MCF 10A (cell line): ENCODE measurements around the gene NUDCD3. TPM values are rescaled to one million over a fixed set of nuclear protein-coding genes. Genes with fewer than 3 reads are reported as not detected.

Source experiments
- BruUV-seq: library from RNA; stranded (reverse); fragments of 400-500 nt; replicated peaks from 2 replicates; lab custom pipeline; 2021; lab: Mats Ljungman, UMichigan
- CTCF ChIA-PET: fragments of 300-600 bp; sonication (Branson Sonifier 250); formaldehyde crosslinking; extraction: SDS; loops from one replicate; lab custom pipeline; 2021; ENCODE audit warnings: antibody characterized with exemption, inconsistent platforms; lab: Yijun Ruan, JAX
- POLR2A ChIA-PET: fragments of 300-600, 350-650 bp; sonication (Branson Sonifier 250); formaldehyde crosslinking; extraction: SDS; loops from one replicate; lab custom pipeline; 2020; ENCODE audit warnings: antibody characterized with exemption, inconsistent platforms; lab: Yijun Ruan, JAX
- DNase-seq: peaks from one replicate; pipeline ENCODE4 v3.0.0-alpha.2; 2018; ENCODE audit not compliant: unreplicated experiment
- H3K27ac Mint-ChIP-seq: one replicate; pipeline ENCODE4 v1.8.0; 2022; ENCODE audit warnings: mild to moderate bottlenecking, low read depth, mixed read lengths; ENCODE audit not compliant: unreplicated experiment
- H3K27me3 Mint-ChIP-seq: one replicate; pipeline ENCODE4 v1.8.0; 2022; ENCODE audit warnings: mixed read lengths; ENCODE audit not compliant: insufficient read depth, unreplicated experiment
- H3K36me3 Mint-ChIP-seq: one replicate; pipeline ENCODE4 v1.8.0; 2022; ENCODE audit warnings: mild to moderate bottlenecking, moderate library complexity, mixed read lengths; ENCODE audit not compliant: insufficient read depth, unreplicated experiment
- H3K4me1 Mint-ChIP-seq: one replicate; pipeline ENCODE4 v1.8.0; 2022; ENCODE audit warnings: mixed read lengths; ENCODE audit not compliant: insufficient read depth, unreplicated experiment
- H3K4me3 Mint-ChIP-seq: one replicate; pipeline ENCODE4 v1.8.0; 2022; ENCODE audit warnings: mild to moderate bottlenecking, moderate library complexity, mixed read lengths; ENCODE audit not compliant: unreplicated experiment
- H3K9me3 Mint-ChIP-seq: one replicate; pipeline ENCODE4 v1.8.0; 2022; ENCODE audit warnings: mixed read lengths; ENCODE audit not compliant: unreplicated experiment
- intact Hi-C: fragments of 100-400 bp; cut with micrococcal nuclease; formaldehyde crosslinking; loops from 2 replicates; pipeline ENCODE4 v1.14.1; 2022
- total RNA-seq: library from RNA; stranded (reverse); gene quantifications from 2 replicates; pipeline ENCODE4 v1.2.3, GENCODE V29; 2022
- TF ChIP-seq, protein P1 (sequence below): fragments of 200-600 bp; IDR thresholded peaks from one replicate; pipeline ENCODE4 v1.8.0; 2022; ENCODE audit warnings: antibody characterized with exemption, mild to moderate bottlenecking; ENCODE audit not compliant: unreplicated experiment

The NUDCD3 gene
- total RNA-seq, 1 experiment from 2014 or later: 85.5 TPM

DNA sequence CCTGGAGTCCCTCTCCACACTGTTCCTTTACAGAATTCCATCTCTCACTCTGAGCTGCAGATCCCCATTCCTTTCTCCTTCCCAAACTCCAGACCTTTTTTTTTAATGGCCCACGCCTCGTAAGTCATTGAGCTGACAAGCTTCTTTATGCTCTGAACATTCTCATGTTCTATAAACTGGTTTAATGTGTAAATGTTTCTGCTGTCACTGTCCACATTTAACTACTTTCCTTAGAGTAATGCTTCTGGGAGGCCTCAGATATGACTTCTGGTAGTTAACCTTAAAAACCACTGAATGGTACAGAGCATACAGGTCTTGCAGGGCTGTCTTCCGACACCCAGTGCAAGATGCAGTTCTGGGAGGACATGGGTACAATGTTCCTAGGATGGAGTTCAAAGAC lies 94.0 kb downstream of the NUDCD3 start:
- H3K4me1 Mint-ChIP-seq: peaks cover 5% of the 10 kb centered on the region
- H3K9me3 Mint-ChIP-seq: no peaks in the 10 kb centered on the region
- TF ChIP-seq, protein P1, sequence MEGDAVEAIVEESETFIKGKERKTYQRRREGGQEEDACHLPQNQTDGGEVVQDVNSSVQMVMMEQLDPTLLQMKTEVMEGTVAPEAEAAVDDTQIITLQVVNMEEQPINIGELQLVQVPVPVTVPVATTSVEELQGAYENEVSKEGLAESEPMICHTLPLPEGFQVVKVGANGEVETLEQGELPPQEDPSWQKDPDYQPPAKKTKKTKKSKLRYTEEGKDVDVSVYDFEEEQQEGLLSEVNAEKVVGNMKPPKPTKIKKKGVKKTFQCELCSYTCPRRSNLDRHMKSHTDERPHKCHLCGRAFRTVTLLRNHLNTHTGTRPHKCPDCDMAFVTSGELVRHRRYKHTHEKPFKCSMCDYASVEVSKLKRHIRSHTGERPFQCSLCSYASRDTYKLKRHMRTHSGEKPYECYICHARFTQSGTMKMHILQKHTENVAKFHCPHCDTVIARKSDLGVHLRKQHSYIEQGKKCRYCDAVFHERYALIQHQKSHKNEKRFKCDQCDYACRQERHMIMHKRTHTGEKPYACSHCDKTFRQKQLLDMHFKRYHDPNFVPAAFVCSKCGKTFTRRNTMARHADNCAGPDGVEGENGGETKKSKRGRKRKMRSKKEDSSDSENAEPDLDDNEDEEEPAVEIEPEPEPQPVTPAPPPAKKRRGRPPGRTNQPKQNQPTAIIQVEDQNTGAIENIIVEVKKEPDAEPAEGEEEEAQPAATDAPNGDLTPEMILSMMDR: no peak
- no peak overlapping the region for H3K27ac Mint-ChIP-seq
- ChIA-PET POLR2A (no interaction called here), CTCF (interaction anchor here (0.5 to 1.6 kb wide), 4 partner anchors 11 to 778 kb away, joined by 3 to 6 read pairs (median 5); no protein-coding TSS in a partner anchor)
- BruUV-seq: no TSS peak
- no peaks in the 10 kb centered on the region for H3K27me3 Mint-ChIP-seq
- peaks cover 38% of the 10 kb centered on the region for H3K36me3 Mint-ChIP-seq
- intact Hi-C loops: no loop called here
- H3K4me3 Mint-ChIP-seq: no peak overlapping the region
- no peak for DNase-seq

DNA sequence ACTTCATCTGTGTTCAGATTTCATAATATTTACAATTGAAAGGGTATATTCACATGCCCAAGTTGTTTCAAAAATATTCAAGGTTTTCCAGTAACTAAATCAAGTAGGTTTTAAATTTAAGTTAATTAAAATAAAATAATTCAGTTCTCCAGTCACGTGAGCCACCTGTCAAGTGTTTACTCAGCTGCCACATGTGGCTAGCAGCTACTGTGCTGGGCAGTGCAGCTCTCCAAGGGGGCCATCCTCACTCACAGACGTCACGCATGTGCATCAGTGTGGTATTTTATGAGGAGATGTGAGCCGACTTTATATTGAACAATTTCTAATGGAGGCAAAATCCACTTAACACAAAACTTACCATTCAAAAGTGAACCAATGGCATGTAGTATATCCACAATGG lies 95.4 kb downstream of the NUDCD3 start:
- peaks cover 45% of the 10 kb centered on the region for H3K36me3 Mint-ChIP-seq
- ChIA-PET POLR2A (no interaction called here), CTCF (no interaction called here)
- intact Hi-C loops: no loop called here
- no peak overlapping the region for H3K27ac Mint-ChIP-seq
- no peak for DNase-seq
- no TSS peak for BruUV-seq
- TF ChIP-seq, protein P1: no peak
- no peaks in the 10 kb centered on the region for H3K9me3 Mint-ChIP-seq
- no peak overlapping the region for H3K4me3 Mint-ChIP-seq
- peaks cover 5% of the 10 kb centered on the region for H3K4me1 Mint-ChIP-seq
- no peaks in the 10 kb centered on the region for H3K27me3 Mint-ChIP-seq

DNA sequence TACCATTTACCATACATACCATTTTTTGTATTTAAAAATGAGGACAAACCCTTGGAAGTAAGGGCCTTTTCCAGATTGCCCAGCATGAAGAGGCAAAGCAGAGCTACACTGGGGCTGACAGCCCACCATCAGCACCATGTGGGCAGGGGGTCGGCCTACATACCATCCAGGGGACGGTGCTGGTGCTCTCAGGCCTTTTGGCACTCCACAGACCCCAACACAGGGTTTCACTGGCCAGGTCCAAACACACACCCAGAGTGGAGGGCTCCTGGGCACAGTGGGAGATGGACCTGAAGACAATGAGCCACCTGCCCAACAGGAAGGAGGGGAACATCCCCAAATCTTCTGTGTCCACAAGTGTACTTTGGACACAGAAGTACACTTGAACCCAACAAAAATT lies 95.8 kb downstream of the NUDCD3 start:
- Mint-ChIP-seq H3K36me3 (peaks cover 48% of the 10 kb centered on the region), H3K27me3 (no peaks in the 10 kb centered on the region), H3K9me3 (no peaks in the 10 kb centered on the region), H3K4me3 (no peak overlapping the region), H3K27ac (no peak overlapping the region), H3K4me1 (peaks cover 5% of the 10 kb centered on the region)
- DNase-seq: no peak
- BruUV-seq: no TSS peak
- CTCF ChIA-PET: no interaction called here
- TF ChIP-seq, protein P1: no peak
- intact Hi-C loops: no loop called here
- POLR2A ChIA-PET: no interaction called here

- no peaks in the 10 kb centered on the region for H3K27me3 Mint-ChIP-seq
- DNase-seq: no peak
- peaks cover 54% of the 10 kb centered on the region for H3K36me3 Mint-ChIP-seq
- no peak overlapping the region for H3K4me3 Mint-ChIP-seq
- POLR2A ChIA-PET: no interaction called here
- peak overlapping the region; percentile 23 for H3K27ac Mint-ChIP-seq
- TF ChIP-seq, protein P1: no peak
- CTCF ChIA-PET: no interaction called here
- no peaks in the 10 kb centered on the region for H3K9me3 Mint-ChIP-seq
- BruUV-seq: no TSS peak
- H3K4me1 Mint-ChIP-seq: peaks cover 5% of the 10 kb centered on the region
- intact Hi-C loops: no loop called here
Observed at GRCh38 chr7:44394112-44394447, 96.4 kb downstream of the NUDCD3 start.
